AG09309 (cell line): ENCODE measurements around the gene TMEM236.
"Not testable (repeated sequence)": the region's sequence is repeated elsewhere in the genome, so short reads cannot be mapped to it uniquely, and the experiment has no call there.

ENCODE experiments used
- DNase-seq: peaks from one replicate; pipeline ENCODE4 v3.0.0-alpha.2; 2010; ENCODE audit warnings: low read depth
- H3K4me3 ChIP-seq: 2 replicates; pipeline ENCODE4 v1.5.1; 2011; ENCODE audit warnings: mild to moderate bottlenecking, low read depth, low read length, moderate library complexity; ENCODE audit not compliant: control insufficient read depth
- CTCF ChIP-seq: IDR thresholded peaks from 2 replicates; pipeline ENCODE4 v1.5.1; 2011; ENCODE audit warnings: mild to moderate bottlenecking, low read depth, low read length, inconsistent platforms; ENCODE audit not compliant: insufficient read depth, control insufficient read depth; ENCODE audit errors: missing control alignments

Gene TMEM236

GRCh38 chr10:17712717-17713471 is 39.1 kb upstream of the TMEM236 start:
- H3K4me3 ChIP-seq: no peak overlapping the region
- TF ChIP-seq CTCF: no peak
- no peak for DNase-seq

- no peak for DNase-seq
- H3K4me3 ChIP-seq: no peak overlapping the region
- no peak for TF ChIP-seq CTCF
These were observed 38.2 kb upstream of the TMEM236 start for GRCh38 chr10:17713758-17714157.

GRCh38 chr10:17716161-17716560 is 35.8 kb upstream of the TMEM236 start:
- no peak for TF ChIP-seq CTCF

GRCh38 chr10:17722317-17723014 is 29.5 kb upstream of the TMEM236 start:
- not testable (repeated sequence) for DNase-seq, H3K4me3 ChIP-seq

More at GRCh38 chr10:17716161-17716560, 35.8 kb upstream of the TMEM236 start:
- H3K4me3 ChIP-seq: no peak overlapping the region
- DNase-seq: no peak

GRCh38 chr10:17725703-17726102 is 26.3 kb upstream of the TMEM236 start:
- no peak overlapping the region for H3K4me3 ChIP-seq
- TF ChIP-seq CTCF: no peak
- DNase-seq: no peak

- no peak for TF ChIP-seq CTCF
- no peak overlapping the region for H3K4me3 ChIP-seq
- no peak for DNase-seq
These were observed 22.4 kb upstream of the TMEM236 start for GRCh38 chr10:17729630-17730029.

GRCh38 chr10:17730667-17731066 is 21.3 kb upstream of the TMEM236 start:
- no peak for TF ChIP-seq CTCF
- no peak for DNase-seq
- H3K4me3 ChIP-seq: no peak overlapping the region
